BLaER1 treated with 17β-estradiol and CSF1 and Interleukin-3, amounts not matched to agents 10 nM and 100 nM (cell line): Measurements from ENCODE around the gene ZNF563.

Experiments
- H3K27ac ChIP-seq, 11 experiments: shearing (Covaris generic); formaldehyde crosslinking; 2 replicates each; pipeline ENCODE4 v1.8.1; 2022
- H3K27me3 ChIP-seq, 11 experiments: shearing (Covaris generic); formaldehyde crosslinking; 2 replicates each; pipeline ENCODE4 v1.8.1; 2022
- H3K36me3 ChIP-seq, 11 experiments: shearing (Covaris generic); formaldehyde crosslinking; 2 replicates each; pipeline ENCODE4 v1.8.1; 2022
- H3K4me1 ChIP-seq, 10 experiments: shearing (Covaris generic); formaldehyde crosslinking; 2 replicates each; pipeline ENCODE4 v1.8.1; 2022
- H3K4me2 ChIP-seq, 11 experiments: shearing (Covaris generic); formaldehyde crosslinking; 2 replicates each; pipeline ENCODE4 v1.8.1; 2022
- H3K4me3 ChIP-seq, 10 experiments: shearing (Covaris generic); formaldehyde crosslinking; 2 replicates each; pipeline ENCODE4 v1.8.1; 2022
- H3K9ac ChIP-seq, 11 experiments: shearing (Covaris generic); formaldehyde crosslinking; 2 replicates each; pipeline ENCODE4 v1.8.1; 2022
- H3K9me3 ChIP-seq, 11 experiments: shearing (Covaris generic); formaldehyde crosslinking; replicated peaks in 1 of 11; 2 replicates each; pipeline ENCODE4 v1.8.1; 2022
- H4K20me1 ChIP-seq, 11 experiments: shearing (Covaris generic); formaldehyde crosslinking; 2 replicates each; pipeline ENCODE4 v1.8.1; 2022
- Cebpa-rat ChIP-seq, 11 experiments: shearing (Covaris generic); IDR thresholded peaks; 2 replicates each; pipeline ENCODE4 v1.8.1; 2022

ZNF563 gene

DNA sequence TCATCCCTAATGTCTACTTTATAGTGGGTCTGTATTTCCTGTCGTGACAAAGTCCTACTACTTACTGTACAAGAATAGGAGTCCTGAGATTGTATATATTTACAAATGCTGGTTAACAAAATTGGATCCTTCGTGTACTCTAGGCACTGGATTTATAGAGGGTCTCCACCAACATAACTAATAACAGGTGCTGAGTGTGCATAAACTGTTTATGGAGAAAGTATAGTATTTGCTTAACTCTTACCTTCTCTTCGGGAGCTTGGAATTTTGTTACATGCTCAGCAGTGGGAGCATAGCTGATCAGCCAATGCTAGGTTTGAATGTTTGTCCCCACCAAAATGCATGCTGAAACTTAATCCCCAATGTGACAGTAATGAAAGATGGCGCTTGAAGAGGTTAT, 19.9 kb upstream of the ZNF563 start:
- Histone ChIP-seq H3K27me3 (no peaks in the 10 kb centered on the region), H3K27ac (no peak overlapping the region), H3K9me3 (peaks cover 90 to 100% (median 99%) of the 10 kb centered on the region in 11 experiments), H3K4me1 (no peaks in the 10 kb centered on the region), H3K4me3 (0 out of 20 replicates have a peak overlapping the region, but pooled peaks of 1 of the 10 experiments have one; percentile 6), H3K4me2 (no peak overlapping the region), H3K36me3 (peaks cover 33 to 56% (median 50%) of the 10 kb centered on the region in 11 experiments), H4K20me1 (no peaks in the 10 kb centered on the region), H3K9ac (no peak overlapping the region)
- no peak for TF ChIP-seq Cebpa-rat (IDR thresholded peaks at IDR 0.05)

- Histone ChIP-seq H3K4me2 (no peak overlapping the region), H3K9me3 (peaks cover 99 to 100% (median 100%) of the 10 kb centered on the region in 11 experiments), H3K27ac (no peak overlapping the region), H3K9ac (no peak overlapping the region), H4K20me1 (no peaks in the 10 kb centered on the region), H3K27me3 (no peaks in the 10 kb centered on the region), H3K4me3 (peak overlapping the region in 3 of 10 experiments; percentile 15 to 19 (median 16); a peak in 2 of 20 replicates), H3K4me1 (no peaks in the 10 kb centered on the region), H3K36me3 (peaks cover 33 to 75% (median 61%) of the 10 kb centered on the region in 11 experiments)
- no peak for TF ChIP-seq Cebpa-rat (IDR thresholded peaks at IDR 0.05)
Measured at GRCh38 chr19:12350890-12351197, 17.4 kb upstream of the ZNF563 start.

- Histone ChIP-seq H3K27ac (no peak overlapping the region), H4K20me1 (no peaks in the 10 kb centered on the region), H3K9me3 (peaks cover 99 to 100% (median 100%) of the 10 kb centered on the region in 11 experiments), H3K36me3 (peaks cover 33 to 75% (median 62%) of the 10 kb centered on the region in 11 experiments), H3K9ac (no peak overlapping the region), H3K27me3 (no peaks in the 10 kb centered on the region), H3K4me1 (no peaks in the 10 kb centered on the region), H3K4me2 (no peak overlapping the region), H3K4me3 (peak overlapping the region in 6 of 10 experiments; percentile 1 to 19 (median 11); a peak in 3 of 20 replicates)
- no peak for TF ChIP-seq Cebpa-rat (IDR thresholded peaks at IDR 0.05)
Measured at GRCh38 chr19:12350185-12350889, 16.9 kb upstream of the ZNF563 start.

DNA sequence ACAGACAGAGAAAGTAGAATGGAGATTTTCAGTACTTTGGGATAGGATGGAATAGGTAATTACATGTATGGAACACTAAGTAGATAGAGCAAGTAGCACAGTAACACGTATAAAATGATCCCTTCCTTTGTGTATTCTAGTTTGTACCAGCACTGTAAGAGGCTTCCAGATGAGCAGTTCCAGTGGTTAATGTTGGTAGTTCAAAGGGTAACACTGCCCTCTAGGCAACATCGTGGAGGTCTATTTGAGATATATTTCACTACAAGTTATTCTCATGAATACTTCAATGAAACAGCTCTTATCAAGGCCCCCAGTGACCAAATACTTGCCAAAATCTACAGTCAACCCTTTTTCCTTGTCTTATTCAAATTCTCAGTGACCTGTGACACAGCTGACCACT, 13.5 kb upstream of the ZNF563 start:
- Histone ChIP-seq H3K9ac (no peak overlapping the region), H3K4me3 (no peak overlapping the region), H3K4me2 (no peak overlapping the region), H3K4me1 (no peaks in the 10 kb centered on the region), H3K27ac (no peak overlapping the region), H3K27me3 (no peaks in the 10 kb centered on the region), H3K36me3 (peaks cover 27 to 56% (median 47%) of the 10 kb centered on the region in 11 experiments), H3K9me3 (peaks cover 98 to 100% (median 99%) of the 10 kb centered on the region in 11 experiments), H4K20me1 (no peaks in the 10 kb centered on the region)
- no peak for TF ChIP-seq Cebpa-rat (IDR thresholded peaks at IDR 0.05)

DNA sequence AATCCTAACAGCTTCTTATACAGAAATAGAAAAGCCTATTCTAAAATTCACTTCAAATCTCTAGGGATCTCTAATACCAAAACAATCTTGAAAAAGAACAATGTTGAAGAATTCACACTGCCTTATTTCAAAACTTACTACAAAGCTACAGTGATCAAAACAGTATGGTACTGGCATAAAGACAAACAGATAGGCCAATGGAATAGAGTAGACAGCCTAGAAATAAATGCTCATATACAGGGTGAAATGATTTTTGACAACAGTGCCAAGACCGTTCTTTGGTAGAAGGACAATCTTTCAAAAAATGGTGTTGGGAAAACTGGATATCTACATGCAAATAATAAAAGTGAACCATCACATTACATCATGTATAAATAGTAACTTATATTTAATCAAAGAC, 11.8 kb upstream of the ZNF563 start:
- H3K9ac ChIP-seq: no peak overlapping the region
- no peaks in the 10 kb centered on the region for H4K20me1 ChIP-seq
- no peaks in the 10 kb centered on the region for H3K27me3 ChIP-seq
- H3K27ac ChIP-seq: no peak overlapping the region
- H3K4me1 ChIP-seq: no peaks in the 10 kb centered on the region
- no peak overlapping the region for H3K4me2 ChIP-seq
- TF ChIP-seq Cebpa-rat (IDR thresholded peaks at IDR 0.05): no peak
- no peak overlapping the region for H3K4me3 ChIP-seq
- peaks cover 10 to 39% (median 31%) of the 10 kb centered on the region in 11 experiments for H3K36me3 ChIP-seq
- H3K9me3 ChIP-seq: peaks cover 96 to 100% (median 99%) of the 10 kb centered on the region in 11 experiments

DNA sequence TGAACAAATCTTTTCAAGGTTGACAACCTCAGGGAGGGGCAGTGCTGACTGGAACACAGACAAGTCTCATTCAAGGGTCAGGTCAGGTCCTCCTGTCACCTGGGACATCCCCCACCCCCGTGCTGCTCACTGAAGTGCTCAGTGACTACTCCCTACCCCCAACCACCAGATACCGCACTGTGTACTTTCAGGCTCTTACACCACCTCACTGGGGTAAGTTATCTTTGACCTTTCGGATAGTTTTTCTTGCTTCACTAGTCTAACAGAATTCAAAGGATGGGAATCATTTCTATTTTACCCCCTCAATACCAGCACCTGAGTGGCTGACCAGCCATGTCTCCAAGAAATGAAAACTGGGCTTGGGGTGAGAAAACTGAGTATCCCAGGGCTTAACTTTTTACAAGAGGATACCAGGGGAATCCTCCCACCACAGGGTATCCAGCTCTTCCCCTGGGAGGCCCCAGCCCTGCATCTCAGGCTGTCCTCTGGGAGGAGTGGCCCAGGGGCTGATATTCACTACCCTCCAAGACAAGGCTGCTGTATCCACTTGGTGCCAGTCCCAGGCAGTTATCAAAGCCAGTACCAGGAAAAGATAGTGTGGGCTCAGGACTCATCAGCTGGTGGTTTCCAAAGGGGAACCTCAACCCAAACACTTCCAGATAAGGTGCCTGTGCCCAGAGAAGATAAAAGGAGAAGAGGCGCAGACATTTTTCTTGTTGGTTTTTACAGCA, 2.1 kb downstream of the ZNF563 start:
- TF ChIP-seq Cebpa-rat (IDR thresholded peaks at IDR 0.05): no peak
- Histone ChIP-seq H3K4me3 (no peak overlapping the region), H3K4me1 (peaks cover 15 to 26% (median 23%) of the 10 kb centered on the region in 10 experiments), H3K9ac (no peak overlapping the region), H3K27me3 (no peaks in the 10 kb centered on the region), H3K27ac (no peak overlapping the region), H3K9me3 (peaks cover 4 to 46% (median 14%) of the 10 kb centered on the region in 11 experiments; a peak in 12 of 22 replicates), H3K36me3 (peaks cover 0 to 6% (median 0%) of the 10 kb centered on the region in 11 experiments; a peak in 1 of 22 replicates), H3K4me2 (peak overlapping the region; percentile 85 to 99 (median 95); a peak in 19 of 22 replicates), H4K20me1 (no peaks in the 10 kb centered on the region)

DNA sequence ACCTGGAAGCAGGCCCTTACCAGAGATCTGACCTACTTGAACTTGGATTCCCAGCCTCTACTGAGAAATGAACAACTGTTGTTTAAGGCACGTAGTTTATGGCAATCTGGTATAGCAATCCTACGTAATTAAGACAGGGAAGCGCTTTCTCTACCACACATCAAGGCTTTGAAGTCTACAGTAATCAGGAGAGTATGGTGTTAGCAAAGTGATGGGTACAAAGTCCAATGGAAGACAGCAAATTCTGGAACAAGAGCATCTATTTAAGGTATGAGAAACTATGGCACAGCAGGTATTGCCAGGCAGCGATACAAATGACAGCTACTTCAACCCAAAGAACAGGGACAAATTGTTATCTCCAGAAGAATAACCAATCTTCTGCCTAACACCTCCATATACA, 3.1 kb downstream of the ZNF563 start:
- Histone ChIP-seq H4K20me1 (no peaks in the 10 kb centered on the region), H3K9ac (no peak overlapping the region), H3K27me3 (no peaks in the 10 kb centered on the region), H3K4me3 (no peak overlapping the region), H3K27ac (no peak overlapping the region), H3K9me3 (peaks cover 9 to 48% (median 18%) of the 10 kb centered on the region in 11 experiments; a peak in 19 of 22 replicates), H3K36me3 (peaks cover 0 to 10% (median 0%) of the 10 kb centered on the region in 11 experiments; a peak in 2 of 22 replicates), H3K4me2 (no peak overlapping the region), H3K4me1 (peaks cover 15 to 26% (median 23%) of the 10 kb centered on the region in 10 experiments)
- TF ChIP-seq Cebpa-rat (IDR thresholded peaks at IDR 0.05): no peak

GRCh38 chr19:12325690-12326089, 7.7 kb downstream of the ZNF563 start:
- Histone ChIP-seq H3K27ac (no peak overlapping the region), H3K36me3 (peaks cover 28 to 57% (median 43%) of the 10 kb centered on the region in 11 experiments; a peak in 21 of 22 replicates), H3K9me3 (peaks cover 56 to 94% (median 65%) of the 10 kb centered on the region in 11 experiments), H3K9ac (no peak overlapping the region), H3K4me1 (no peaks in the 10 kb centered on the region), H3K27me3 (no peaks in the 10 kb centered on the region), H3K4me3 (no peak overlapping the region), H4K20me1 (no peaks in the 10 kb centered on the region), H3K4me2 (no peak overlapping the region)
- TF ChIP-seq Cebpa-rat (IDR thresholded peaks at IDR 0.05): no peak

DNA sequence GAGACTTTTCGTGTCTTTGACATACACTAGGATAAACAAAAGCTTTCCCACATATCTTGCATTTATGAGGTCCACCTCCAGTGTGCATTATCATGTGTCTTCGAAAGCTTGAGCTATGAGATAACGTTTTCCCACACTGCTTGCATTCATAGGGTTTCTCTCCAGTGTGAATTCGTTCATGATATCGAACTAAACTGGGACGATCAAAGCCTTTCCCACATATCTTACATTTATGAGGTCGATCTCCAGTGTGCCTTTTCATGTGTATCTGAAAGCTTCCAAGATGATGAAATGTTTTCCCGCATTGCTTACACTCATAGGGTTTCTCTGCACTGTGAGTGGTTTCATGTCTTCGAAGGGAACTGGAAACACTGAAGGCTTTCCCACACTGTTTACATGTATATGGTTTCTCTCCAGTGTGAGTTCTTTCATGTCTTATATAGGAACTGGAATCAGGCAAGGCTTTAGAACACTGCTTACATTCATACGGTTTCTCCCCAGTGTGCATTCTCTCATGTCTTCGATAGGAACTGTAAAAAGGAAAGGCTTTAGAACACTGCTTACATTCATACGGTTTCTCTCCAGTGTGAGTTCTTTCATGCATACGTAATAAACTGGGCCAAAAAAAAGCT, 14.5 kb downstream of the ZNF563 start:
- peaks cover 75 to 100% (median 93%) of the 10 kb centered on the region in 11 experiments for H3K9me3 ChIP-seq
- TF ChIP-seq Cebpa-rat (IDR thresholded peaks at IDR 0.05): no peak
- no peaks in the 10 kb centered on the region for H3K4me1 ChIP-seq
- no peaks in the 10 kb centered on the region for H4K20me1 ChIP-seq
- H3K27me3 ChIP-seq: no peaks in the 10 kb centered on the region
- no peak overlapping the region for H3K9ac ChIP-seq
- no peak overlapping the region for H3K4me2 ChIP-seq
- no peak overlapping the region for H3K27ac ChIP-seq
- peaks cover 58 to 81% (median 63%) of the 10 kb centered on the region in 11 experiments for H3K36me3 ChIP-seq
- peak overlapping the region in 2 of 10 experiments; percentile 8 to 22; a peak in 2 of 20 replicates for H3K4me3 ChIP-seq
